Body of pancreas (tissue), 4 donors: ENCODE measurements around the gene HMX2. TPM values are rescaled to one million over a fixed set of nuclear protein-coding genes. Genes with fewer than 3 reads are reported as not detected.

Experiments used
- ATAC-seq: fragments of 150-250 bp; one replicate; pipeline ENCODE4 v1.9.1; 2016
- DNase-seq, 4 donors: peaks; one replicate each; pipeline ENCODE4 v3.0.0-alpha.2; 2019
- H3K27ac ChIP-seq, 4 donors: fragments of 200-600 bp; sonication (generic); 1 replicate in 3 of 4; 2 replicates in 1 of 4; pipeline versions ENCODE4 v1.5.1 to v1.6.1; 2016 to 2019; ENCODE audit warnings: mild to moderate bottlenecking in 1 of 4, mixed read lengths in 1 of 4, moderate library complexity in 1 of 4
- H3K27me3 ChIP-seq, 2 donors: fragments of 200-600 bp; sonication (generic); one replicate each; pipeline ENCODE4 v1.6.0; 2016; ENCODE audit warnings: mild to moderate bottlenecking in 1 of 2
- H3K36me3 ChIP-seq, 2 donors: fragments of 200-600 bp; sonication (generic); replicated peaks in 1 of 2; 2 replicates each; pipeline ENCODE4 v1.5.1; 2016; ENCODE audit warnings: low read depth in 2 of 2; ENCODE audit not compliant: insufficient read depth in 1 of 2
- H3K4me1 ChIP-seq: fragments of 200-600 bp; sonication (generic); one replicate; pipeline ENCODE4 v1.6.0; 2016
- H3K4me3 ChIP-seq, 2 donors: fragments of 200-600 bp; sonication (generic); 1 replicate in 1 of 2; 2 replicates in 1 of 2; pipeline ENCODE4 v1.5.1; 2016 to 2019
- H3K9me3 ChIP-seq, 3 donors: fragments of 200-600 bp; sonication (generic); 1 replicate in 2 of 3; 2 replicates in 1 of 3; pipeline ENCODE4 v1.5.1; 2016
- POLR2A ChIP-seq, 3 donors: fragments of 450-650 bp; IDR thresholded peaks; one replicate each; pipeline ENCODE4 v1.6.1; 2016; ENCODE audit warnings: antibody characterized with exemption in 3 of 3, mild to moderate bottlenecking in 2 of 3
- WGBS, 2 donors: methylation state at CpG; one replicate each; pipeline ENCODE4 v1.1.5; 2017; 5-methylcytosine and 5-hydroxymethylcytosine counted together
- intact Hi-C: fragments of 100-400 bp; cut with DNase I; formaldehyde crosslinking; loops from one replicate; pipeline ENCODE4 v1.15.1; 2023
- total RNA-seq, 2 donors: library from RNA; depleted of rRNA; stranded (reverse); fragments of >200 nt; gene quantifications; one replicate each; pipeline ENCODE4 v1.1.0, GENCODE V29; 2016
- TF ChIP-seq, protein P1 (sequence below), 7 experiments: fragments of 450-650 bp in 4 of 7; fragments of 200-600 bp in 3 of 7; sonication (generic) in 3 of 7; IDR thresholded peaks; one replicate each; pipeline ENCODE4 v1.5.1; 2016 to 2019; ENCODE audit warnings: antibody characterized with exemption in 7 of 7

HMX2 gene
- total RNA-seq, 2 donors from 2014 or later: not detected

GRCh38 chr10:123145542-123146012, 2.4 kb upstream of the HMX2 start:
- DNase-seq (no peak), ATAC-seq (no peak)
- WGBS, 2 donors: 2 to 5% methylated on average over 14 of the region's 14 CpGs
- H3K36me3 ChIP-seq: no peaks in the 10 kb centered on the region
- intact Hi-C loops: no loop called here
- H3K27me3 ChIP-seq: peaks cover 0 to 68% of the 10 kb centered on the region in 2 donors
- peaks cover 41% of the 10 kb centered on the region for H3K4me1 ChIP-seq
- H3K27ac ChIP-seq: no peak overlapping the region
- TF ChIP-seq, protein P1, sequence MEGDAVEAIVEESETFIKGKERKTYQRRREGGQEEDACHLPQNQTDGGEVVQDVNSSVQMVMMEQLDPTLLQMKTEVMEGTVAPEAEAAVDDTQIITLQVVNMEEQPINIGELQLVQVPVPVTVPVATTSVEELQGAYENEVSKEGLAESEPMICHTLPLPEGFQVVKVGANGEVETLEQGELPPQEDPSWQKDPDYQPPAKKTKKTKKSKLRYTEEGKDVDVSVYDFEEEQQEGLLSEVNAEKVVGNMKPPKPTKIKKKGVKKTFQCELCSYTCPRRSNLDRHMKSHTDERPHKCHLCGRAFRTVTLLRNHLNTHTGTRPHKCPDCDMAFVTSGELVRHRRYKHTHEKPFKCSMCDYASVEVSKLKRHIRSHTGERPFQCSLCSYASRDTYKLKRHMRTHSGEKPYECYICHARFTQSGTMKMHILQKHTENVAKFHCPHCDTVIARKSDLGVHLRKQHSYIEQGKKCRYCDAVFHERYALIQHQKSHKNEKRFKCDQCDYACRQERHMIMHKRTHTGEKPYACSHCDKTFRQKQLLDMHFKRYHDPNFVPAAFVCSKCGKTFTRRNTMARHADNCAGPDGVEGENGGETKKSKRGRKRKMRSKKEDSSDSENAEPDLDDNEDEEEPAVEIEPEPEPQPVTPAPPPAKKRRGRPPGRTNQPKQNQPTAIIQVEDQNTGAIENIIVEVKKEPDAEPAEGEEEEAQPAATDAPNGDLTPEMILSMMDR (IDR thresholded peaks at IDR 0.05): no peak
- no peak for TF ChIP-seq POLR2A (IDR thresholded peaks at IDR 0.05)
- H3K9me3 ChIP-seq: no peaks in the 10 kb centered on the region
- H3K4me3 ChIP-seq: no peak overlapping the region

DNA sequence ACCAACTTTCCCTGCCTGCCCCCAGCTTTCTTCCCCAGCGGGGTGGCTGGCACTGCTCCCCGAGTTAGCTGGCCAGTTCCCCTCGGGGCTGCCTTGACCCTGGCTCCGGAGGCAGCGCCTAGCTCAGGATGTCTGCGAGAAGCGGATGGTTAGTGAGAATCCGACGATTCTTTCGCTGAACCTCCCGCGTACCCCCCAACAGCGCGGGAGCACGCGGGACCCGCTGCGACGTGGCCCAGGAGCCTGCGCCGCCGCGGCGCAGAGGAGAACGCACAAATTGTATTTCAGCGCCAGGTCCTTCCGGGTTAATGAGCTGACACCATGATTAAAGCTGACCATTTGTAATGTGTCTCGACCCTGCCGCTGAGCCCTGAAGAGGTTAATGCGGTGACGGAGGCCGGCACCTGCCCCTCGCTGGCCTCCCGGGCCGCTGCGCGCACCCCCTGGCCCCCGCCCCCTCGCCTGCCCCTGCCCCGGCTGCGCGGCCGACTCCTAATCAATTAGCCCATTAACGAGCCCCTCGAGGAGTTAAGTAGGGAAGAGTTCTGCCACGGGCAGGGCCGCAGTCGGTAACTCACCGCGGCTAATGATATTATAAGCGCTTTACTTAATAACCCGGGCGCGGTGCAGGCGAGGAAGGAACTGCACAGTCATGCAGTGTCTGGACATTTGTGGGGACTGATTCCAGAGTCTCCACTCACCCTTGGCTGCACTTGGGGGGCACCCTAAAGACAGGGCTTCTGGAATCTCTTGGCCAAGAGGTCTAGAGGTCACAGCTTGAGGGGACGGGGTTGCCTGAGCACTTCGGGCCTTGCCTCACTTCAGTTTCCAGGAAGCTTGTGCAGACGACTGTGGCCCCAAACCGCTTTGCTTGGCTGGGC, 1.7 kb upstream of the HMX2 start:
- H3K36me3 ChIP-seq: no peaks in the 10 kb centered on the region
- WGBS, 2 donors: 2 to 6% methylated on average over 27 to 58 of the region's 59 CpGs
- no peaks in the 10 kb centered on the region for H3K9me3 ChIP-seq
- H3K4me1 ChIP-seq: peaks cover 48% of the 10 kb centered on the region
- no peak for TF ChIP-seq POLR2A (IDR thresholded peaks at IDR 0.05)
- TF ChIP-seq, protein P1 (IDR thresholded peaks at IDR 0.05): no peak
- no peak overlapping the region for H3K27ac ChIP-seq
- no peak overlapping the region for H3K4me3 ChIP-seq
- H3K27me3 ChIP-seq: peaks cover 0 to 70% of the 10 kb centered on the region in 2 donors
- DNase-seq (no peak), ATAC-seq (no peak)
- intact Hi-C loops: no loop called here

GRCh38 chr10:123146894-123147634, 872 bp upstream of the HMX2 start:
- intact Hi-C loops: no loop called here
- Histone ChIP-seq H3K27me3 (peaks cover 0 to 70% of the 10 kb centered on the region in 2 donors), H3K36me3 (no peaks in the 10 kb centered on the region), H3K9me3 (peaks cover 0 to 1% (median 0%) of the 10 kb centered on the region in 3 donors), H3K4me3 (no peak overlapping the region), H3K4me1 (peaks cover 51% of the 10 kb centered on the region), H3K27ac (no peak overlapping the region)
- TF ChIP-seq, protein P1 (IDR thresholded peaks at IDR 0.05): no peak
- TF ChIP-seq POLR2A (IDR thresholded peaks at IDR 0.05): no peak
- 9 to 13% methylated on average over 21 to 24 of the region's 24 CpGs for WGBS, 2 donors
- DNase-seq (no peak), ATAC-seq (no peak)

- 2 to 4% methylated on average over 21 to 52 of the region's 55 CpGs for WGBS, 2 donors
- TF ChIP-seq, protein P1 (IDR thresholded peaks at IDR 0.05): no peak
- TF ChIP-seq POLR2A (IDR thresholded peaks at IDR 0.05): no peak
Measured at GRCh38 chr10:123148414-123149161, 652 bp downstream of the HMX2 start.

More at GRCh38 chr10:123148414-123149161, 652 bp downstream of the HMX2 start:
- Histone ChIP-seq H3K27ac (no peak overlapping the region), H3K9me3 (peaks cover 0 to 2% (median 0%) of the 10 kb centered on the region in 3 donors), H3K36me3 (no peaks in the 10 kb centered on the region), H3K4me1 (peaks cover 51% of the 10 kb centered on the region), H3K4me3 (no peak overlapping the region), H3K27me3 (peaks cover 0 to 67% of the 10 kb centered on the region in 2 donors)
- intact Hi-C loops: no loop called here
- DNase-seq: no peak
- no peak for ATAC-seq
